ENCODE measurements around the gene ASB18.

Gene ASB18

DNA sequence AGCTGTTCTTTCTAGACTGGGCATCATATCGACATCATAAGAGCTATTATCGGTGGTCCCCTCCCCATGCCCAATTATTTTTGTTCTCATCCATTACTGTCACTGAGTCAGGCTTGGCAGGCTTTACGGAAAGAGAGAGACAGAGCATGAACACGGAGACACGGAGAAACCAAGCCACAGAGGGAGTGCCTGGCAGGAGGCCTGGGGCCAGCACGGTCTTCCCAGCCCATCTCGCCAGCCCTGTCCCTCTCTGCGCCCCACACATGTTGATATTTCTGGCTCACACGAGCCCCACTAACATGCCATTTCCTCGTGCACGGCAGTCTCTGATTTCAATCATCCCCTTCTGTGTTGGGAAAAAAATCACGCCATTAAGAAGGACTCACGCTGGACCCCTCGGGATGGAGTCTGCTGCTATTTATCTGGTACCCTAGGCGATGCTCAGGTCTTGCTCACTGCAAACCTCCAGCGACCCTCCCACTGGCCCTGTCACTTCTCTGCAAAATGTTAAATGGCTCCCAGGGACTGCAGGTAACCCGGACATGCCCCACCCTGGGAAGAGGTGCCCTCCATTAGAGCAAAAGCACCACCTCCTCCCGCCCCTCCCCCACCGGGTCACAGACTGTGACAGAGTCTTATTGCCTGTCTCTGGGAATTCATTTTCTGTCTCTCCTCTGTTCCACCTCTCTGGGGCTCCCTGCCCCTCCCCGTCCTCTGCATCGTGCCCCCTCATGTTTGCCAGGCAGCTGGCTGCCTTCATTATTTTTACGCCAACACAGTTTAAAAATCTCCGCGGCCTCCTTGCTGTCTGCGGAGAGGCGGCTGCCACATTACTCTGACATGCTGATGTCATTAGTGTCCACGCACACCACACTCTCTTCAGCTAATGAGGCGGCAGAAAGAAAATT, 55.9 kb downstream of the ASB18 start:
- no peak for DNase-seq (ENCODE audit: low spot score)

DNA sequence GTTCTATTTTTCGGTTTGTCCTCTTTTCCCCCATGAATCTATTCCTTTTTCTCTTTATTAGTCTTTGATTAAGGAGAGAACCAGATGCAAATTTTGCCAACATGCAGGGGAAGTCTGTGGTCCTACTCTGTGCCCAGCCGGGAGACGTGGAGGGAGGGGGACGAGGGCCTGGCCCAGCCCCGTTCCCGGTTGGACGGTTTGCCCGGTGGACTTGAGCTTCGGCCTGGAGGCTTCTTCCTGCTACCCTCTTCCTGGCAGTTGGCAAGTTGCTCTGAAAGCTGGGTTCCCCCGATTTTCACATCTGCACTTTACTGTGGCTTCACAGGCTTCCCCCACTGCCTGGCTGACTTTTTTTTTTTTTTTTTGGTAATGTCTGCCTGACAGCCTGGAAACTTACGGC, 56.7 kb downstream of the ASB18 start:
- no peak for DNase-seq (ENCODE audit: low spot score)

DNA sequence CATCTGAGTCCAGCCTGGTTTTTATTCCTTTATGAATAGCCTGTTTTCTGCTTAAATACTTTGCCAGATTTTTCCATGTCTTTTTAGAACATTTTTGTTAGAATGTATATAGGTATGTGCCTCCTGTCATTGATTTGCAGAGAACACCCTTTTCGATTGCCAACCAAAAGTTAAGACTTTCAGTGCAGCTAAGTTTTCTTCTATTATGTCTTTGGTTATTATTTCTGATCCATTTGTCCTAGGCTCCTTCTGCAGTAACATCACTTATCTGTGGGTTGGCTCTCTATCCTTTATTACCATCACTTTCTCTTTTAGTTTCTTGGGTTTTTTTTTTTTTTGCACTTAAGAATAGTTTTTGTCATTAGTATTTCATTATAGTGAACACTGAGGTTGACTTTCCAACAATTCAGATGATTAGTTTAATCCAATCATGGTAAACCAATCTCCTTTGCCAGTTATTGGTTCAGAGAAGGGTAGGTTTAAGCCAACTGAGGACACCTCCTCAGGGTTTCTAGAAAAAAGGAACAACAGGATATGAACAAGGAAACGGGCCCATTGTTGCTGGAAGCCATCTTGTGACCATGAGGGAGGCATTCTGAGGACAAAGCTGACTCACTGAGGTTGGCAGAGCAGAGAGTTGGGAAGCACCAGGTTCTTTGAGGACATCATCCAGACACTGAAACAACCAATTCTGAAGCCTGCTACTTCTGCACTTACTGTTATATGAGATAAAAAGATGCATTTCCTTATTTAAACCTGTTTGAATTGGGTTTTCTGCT, 58.1 kb downstream of the ASB18 start:
- DNase-seq (ENCODE audit: low spot score): no peak

- DNase-seq (ENCODE audit: low spot score): no peak
These were observed 59.3 kb downstream of the ASB18 start for GRCh38 chr2:236204953-236205352.

- no peak for DNase-seq (ENCODE audit: low spot score)
These were observed 63.8 kb downstream of the ASB18 start for GRCh38 chr2:236200378-236200777.

DNA sequence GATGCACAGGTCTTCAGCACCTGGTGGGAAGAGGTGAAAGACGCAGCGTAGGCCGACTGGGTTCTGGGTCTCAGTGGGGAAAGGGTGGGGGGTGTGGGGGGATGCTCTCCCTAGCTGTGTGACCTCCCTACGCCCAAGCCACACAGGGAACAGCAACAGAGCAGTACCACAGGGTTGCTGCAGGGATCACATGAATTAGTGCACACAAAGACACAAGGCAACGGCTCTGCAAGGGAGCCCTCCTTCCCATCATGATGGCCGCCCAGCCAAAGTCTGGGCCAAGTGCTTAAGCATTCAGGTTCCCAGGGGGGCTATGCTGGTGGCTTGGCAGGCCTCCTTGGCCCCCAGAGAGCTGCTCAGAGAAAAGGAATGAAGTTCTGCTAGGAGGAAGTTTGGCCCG, 67.8 kb downstream of the ASB18 start:
- no peak for DNase-seq (ENCODE audit: low spot score)

- no peak for DNase-seq (ENCODE audit: low spot score)
These were observed 68.5 kb downstream of the ASB18 start for GRCh38 chr2:236195726-236196125.

GRCh38 chr2:236194786-236195185, 69.4 kb downstream of the ASB18 start:
- DNase-seq (ENCODE audit: low spot score): no peak

- no peak for DNase-seq (ENCODE audit: low spot score)
These were observed 71.2 kb downstream of the ASB18 start for GRCh38 chr2:236193026-236193425.

- no peak for DNase-seq (ENCODE audit: low spot score)
These were observed 73.5 kb downstream of the ASB18 start for GRCh38 chr2:236190674-236191073.

DNA sequence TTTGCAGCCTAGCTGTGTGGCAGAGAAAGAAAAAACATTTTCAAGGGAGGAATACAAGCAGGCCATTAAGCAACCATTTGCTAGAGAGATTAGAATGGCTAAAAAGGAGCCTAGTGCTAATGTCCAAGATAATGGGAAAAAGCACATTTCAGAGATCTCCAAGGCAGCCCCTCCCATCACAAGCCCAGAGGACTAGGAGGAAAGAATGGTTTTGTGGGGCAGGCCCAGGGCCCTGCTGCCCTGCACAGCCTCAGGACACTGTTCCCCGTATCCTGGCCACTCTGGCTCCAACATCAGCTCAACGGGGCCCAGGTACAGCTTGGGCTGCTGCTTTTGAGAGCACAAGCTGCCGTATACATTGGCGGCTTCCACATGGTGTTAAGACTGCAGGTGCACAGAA, 79.5 kb downstream of the ASB18 start:
- no peak for DNase-seq (ENCODE audit: low spot score)

- DNase-seq (ENCODE audit: low spot score): peak; percentile 82
These were observed 83.3 kb downstream of the ASB18 start for GRCh38 chr2:236180831-236181453.

- no peak for DNase-seq (ENCODE audit: low spot score)
These were observed 84.0 kb downstream of the ASB18 start for GRCh38 chr2:236180076-236180816.

DNA sequence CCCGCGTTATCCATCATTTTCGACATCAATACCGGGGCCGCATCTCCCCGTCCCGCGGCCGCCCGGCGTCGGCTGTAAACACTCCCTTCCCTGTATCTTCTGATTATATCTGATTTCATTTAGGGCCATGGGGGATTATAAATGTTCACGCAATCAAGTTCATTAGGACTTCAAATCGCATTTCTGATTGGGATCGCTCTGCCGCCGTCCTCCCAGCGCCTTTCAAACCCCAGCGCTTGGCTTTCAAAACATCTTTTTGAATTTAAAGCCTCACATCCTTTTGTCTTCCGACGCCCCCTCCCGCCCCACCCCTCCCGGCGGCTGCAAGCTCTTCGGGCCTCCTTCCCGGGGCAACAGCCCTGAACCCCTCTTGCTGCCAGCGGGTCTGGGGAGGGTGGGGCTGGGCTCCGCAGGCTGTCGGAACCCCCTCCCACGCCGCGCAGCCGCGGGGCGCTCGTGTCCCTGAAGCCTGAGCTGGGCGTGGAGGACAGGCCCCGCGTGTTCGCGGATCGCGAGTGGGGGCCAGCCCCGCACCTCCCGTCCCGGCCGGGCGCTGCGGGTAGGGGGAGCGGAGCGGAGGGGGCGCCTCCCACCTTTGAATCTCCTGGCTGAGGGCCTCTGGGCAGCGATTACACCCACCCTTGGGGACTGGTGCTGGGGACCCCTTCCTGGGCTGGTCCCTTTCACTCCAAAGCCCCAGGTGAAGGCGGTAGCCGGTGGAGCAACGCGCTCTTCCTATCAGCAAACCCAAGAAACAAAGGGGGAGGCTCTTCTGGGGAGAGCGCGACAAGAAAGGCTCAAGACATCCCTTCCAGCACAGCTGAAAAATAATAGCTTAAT, 84.8 kb downstream of the ASB18 start:
- no peak for DNase-seq (ENCODE audit: low spot score)

DNA sequence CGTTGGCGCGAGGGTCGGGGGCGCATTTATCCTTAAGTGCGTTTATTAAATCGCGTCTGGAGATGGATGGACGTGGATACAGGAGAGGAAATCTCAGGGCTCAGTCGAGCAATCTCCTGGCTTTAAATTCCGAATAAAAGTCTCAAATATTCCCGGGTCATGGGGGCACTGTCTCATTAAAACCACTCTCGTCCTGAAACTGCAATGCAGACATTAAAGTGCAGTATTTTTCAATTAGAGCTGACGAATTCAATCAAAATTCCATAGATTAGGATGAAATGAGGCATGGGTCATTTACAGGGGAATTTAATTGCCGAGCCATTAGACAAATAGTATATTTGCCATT, 85.3 kb downstream of the ASB18 start:
- no peak for DNase-seq (ENCODE audit: low spot score)

DNA sequence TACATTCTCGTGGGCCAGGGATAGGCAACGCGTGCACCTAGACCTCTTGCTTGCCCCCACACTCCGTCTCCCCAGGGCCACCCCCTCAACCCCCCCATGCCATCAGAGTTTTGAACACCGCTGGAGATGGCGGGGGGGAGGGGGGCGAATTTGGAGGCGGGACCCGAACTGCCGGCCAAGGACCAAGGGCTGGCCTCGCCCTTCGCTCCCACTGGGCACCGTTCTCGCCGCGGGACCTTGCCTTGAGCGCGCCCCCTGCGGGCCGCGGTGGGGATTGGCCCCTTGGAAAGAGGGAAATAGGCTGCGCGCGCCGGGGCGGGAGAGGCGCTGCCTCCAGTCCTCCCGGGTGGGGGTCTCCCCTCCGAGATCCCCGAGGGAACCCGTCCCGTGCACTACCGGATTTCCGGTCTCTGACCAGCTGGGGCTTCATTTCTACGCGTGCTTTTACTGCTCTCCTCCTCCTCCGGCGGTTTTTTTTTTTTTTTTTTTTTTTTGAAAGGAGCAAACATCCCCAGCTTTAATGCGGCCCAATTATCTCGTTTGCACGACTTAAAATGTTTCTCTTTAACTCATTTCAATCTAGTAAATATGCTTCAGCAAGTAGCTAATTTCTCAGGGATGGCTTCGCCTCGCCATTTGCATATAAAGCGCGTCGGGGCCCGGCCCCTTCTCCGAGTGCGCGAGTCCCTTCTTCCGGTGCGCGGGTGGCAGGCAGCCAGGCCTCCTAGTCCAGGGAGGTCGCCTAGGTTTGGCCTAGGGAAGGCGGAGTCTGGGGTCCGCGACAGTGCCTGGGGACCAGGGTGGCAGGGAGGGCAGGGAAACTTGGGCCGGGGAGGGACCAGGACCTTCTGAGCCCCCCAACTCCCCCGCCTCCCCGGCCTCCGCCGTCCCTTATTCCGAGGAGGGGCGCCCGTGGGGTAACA, 86.0 kb downstream of the ASB18 start:
- peak; percentile 91 for DNase-seq (ENCODE audit: low spot score)

- DNase-seq (ENCODE audit: low spot score): no peak
These were observed 86.6 kb downstream of the ASB18 start for GRCh38 chr2:236177604-236177966.

DNA sequence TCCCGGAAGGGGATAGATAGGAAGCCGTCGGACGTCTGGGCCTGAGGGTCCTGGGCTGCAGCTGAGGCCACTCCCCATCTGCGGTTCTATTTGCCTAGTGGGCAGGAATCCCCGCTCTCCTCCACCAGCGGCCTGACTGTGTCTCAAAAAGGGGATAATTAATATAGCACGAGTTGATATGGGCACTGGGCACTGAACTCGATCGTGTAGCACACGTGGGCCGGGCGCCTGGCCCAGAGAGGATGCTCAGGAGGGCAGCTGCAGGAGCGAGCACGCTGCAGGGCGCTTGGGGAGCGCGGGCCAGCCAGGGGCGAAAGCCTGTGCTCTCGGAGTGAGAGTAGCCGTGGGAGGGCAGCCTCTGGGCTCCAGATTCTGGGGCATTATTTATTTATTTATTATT, 87.3 kb downstream of the ASB18 start:
- DNase-seq (ENCODE audit: low spot score): no peak

GRCh38 chr2:236176417-236176816, 87.8 kb downstream of the ASB18 start:
- DNase-seq (ENCODE audit: low spot score): no peak

GRCh38 chr2:236175548-236176150, 88.6 kb downstream of the ASB18 start:
- DNase-seq (ENCODE audit: low spot score): no peak
